ENCODE results near the gene ZNF646.

- TF ChIP-seq CTCF (IDR thresholded peaks at IDR 0.05; ENCODE audit: low read length), result no peak
- TF ChIP-seq EZH2phosphoT487 (IDR thresholded peaks at IDR 0.05; ENCODE audit: low read length), result no peak
- no peak for TF ChIP-seq EZH2 (optimal IDR thresholded peaks at IDR 0.05; ENCODE audit: low read depth, low read length)
Observed at GRCh38 chr16:31110106-31111034, 36.1 kb downstream of the ZNF646 start.

Measured in MM.1S (cell line).